GM18499 (cell line): ENCODE data around the gene SLC2A11.
"Not testable (repeated sequence)": the region's sequence is repeated elsewhere in the genome, so short reads cannot be mapped to it uniquely, and the experiment has no call there.

Experiments used
- ATAC-seq: cut with Tn5 transposase; IDR thresholded peaks from one replicate; pipeline ENCODE4 v1.9.1; 2021; ENCODE audit warnings: moderate number of reproducible peaks; ENCODE audit not compliant: insufficient read depth, unreplicated experiment

The SLC2A11 gene

DNA sequence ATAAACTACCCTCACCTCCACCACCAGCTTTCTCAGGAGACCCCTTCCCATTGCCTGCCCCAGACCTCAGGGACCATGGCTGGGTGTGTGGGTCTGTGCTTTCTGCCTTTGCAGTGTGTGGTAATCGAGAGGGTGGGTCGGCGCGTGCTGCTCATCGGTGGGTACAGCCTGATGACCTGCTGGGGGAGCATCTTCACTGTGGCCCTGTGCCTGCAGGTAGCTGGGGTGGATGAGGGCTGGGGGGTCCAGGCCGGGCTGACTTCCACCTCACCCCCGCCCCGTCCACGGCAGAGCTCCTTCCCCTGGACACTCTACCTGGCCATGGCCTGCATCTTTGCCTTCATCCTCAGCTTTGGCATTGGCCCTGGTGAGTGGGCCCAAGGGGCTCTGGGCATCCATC lies 26.0 kb downstream of the SLC2A11 start:
- no peak for ATAC-seq

DNA sequence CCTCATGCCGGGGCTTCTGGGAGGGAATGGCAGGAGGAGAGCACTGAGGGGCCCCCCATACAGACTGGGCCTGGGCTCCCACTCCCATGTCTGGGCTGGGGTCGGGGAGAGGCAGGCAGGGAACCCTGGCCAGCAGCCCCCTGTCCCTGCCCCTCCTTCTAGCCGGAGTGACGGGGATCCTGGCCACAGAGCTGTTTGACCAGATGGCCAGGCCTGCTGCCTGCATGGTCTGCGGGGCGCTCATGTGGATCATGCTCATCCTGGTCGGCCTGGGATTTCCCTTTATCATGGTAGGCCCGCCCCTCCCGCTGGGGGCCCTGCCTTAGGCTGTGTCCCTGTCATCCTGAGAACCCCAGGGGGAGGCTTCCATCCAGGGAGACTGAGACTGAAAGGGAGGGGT lies 26.5 kb downstream of the SLC2A11 start:
- ATAC-seq, result no peak

DNA sequence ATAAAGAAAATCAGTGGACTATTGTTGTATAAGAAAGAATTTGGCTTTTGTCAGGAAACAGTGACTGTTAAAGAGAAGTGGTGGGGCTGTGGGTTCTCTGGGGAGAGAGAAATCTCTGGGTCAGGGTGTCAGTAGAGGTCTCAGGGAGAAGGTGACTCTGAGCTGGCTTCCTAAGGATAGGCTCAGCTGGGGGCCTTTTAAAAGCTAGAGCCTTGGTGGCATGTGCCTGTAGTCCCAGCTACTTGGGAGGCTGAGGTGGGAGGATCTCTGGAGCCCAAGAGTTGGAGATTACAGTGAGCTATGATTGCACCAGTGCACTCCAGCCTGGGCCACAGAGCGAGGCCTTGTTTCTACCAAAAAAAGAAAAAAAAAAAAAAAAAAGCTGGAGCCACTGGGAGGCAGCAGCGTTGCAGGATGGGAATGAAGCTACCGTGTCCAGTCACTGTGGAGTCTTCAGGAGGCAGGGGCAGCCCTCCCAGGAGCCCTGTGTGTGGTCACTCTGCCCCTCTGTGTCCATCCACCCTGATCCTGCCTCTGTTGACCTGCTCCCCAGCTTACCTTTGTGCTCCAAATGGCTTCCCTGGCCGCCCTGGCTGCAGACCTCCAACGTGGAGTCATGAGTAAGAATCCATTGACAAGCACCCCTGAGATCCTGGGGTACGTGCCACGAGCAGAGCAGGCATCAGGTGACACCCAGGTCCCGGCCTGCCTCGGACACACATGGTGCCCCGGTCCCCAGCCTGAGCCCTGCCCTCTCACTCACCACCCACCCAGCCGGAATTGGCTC lies 31.1 kb downstream of the SLC2A11 start:
- ATAC-seq, result no peak

DNA sequence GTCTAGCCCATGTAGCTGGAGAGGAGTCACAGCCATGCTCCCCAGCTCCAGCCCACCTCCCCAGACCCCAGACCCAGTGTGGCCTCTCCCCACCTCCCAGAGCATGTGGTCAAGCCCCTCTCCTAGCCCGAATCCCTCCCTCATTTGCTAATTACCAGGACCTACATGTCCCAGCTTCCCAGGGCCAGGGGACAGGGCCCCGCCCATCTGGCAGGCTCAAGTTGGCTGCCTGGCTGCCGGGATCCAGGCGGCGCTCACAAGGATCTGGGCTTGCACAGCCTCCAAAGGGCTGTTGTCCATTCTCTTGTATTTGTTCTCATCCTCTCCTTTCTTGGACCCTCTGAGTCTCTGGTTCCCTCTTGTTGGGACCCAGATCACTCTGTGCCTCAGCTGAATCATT lies 31.9 kb downstream of the SLC2A11 start:
- no peak for ATAC-seq

DNA sequence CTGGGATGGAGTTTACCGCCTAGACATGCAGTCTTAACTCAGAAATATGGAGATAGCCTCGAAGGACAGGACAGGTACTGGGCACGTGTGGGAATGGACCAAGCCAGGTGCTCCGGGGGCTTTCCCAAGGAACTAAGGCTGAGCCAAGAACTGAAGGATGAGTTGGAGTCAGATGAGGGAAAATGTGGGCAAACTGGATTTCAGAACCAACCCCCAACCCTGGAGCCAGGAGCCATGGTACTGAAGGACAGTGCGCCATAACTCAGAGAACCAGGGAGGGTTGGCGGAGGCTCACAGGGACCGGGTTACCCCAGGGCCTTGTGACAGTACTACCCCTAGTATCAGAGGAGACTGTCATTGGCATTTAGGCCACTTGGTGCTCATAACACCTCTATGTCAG lies 34.1 kb downstream of the SLC2A11 start:
- no peak for ATAC-seq

DNA sequence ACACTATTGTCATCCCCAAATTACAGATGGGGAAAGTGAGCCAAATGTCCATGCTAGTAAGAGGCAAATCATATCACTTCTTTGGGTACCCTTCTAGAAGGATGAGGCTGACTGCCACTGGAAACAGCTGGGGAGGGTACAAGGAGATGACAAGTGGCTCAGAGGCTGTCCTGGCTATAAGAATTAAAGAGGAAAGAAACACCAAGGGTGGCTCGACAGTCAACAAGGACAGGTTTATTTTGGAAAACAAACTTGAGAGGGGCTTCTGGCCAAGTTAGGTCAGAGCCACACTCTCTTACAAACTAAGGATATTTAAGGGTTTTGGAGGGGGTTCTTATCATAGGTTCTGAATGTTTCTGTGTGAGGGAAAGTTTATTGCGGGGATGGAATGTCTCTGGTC lies 34.5 kb downstream of the SLC2A11 start:
- ATAC-seq, result no peak

DNA sequence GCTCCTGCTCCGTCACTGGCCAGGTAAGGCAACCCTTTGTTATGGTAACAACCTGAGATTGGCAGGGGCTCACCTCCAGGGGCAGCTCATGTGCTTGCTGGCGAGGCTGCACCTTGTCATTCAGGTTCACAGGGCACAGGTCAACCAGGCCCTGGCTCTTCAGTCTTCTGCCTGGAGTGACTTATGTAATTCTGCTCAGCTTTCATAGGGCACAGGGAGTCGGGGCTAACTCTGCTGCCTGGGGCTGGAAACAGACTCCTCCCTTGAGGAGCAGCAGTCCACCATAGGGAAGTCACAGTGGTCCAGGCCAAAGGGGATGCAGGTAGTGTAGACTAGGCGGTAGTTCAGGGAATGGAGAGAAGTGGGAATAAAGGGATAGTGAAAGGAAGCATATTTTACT lies 35.0 kb downstream of the SLC2A11 start:
- no peak for ATAC-seq

DNA sequence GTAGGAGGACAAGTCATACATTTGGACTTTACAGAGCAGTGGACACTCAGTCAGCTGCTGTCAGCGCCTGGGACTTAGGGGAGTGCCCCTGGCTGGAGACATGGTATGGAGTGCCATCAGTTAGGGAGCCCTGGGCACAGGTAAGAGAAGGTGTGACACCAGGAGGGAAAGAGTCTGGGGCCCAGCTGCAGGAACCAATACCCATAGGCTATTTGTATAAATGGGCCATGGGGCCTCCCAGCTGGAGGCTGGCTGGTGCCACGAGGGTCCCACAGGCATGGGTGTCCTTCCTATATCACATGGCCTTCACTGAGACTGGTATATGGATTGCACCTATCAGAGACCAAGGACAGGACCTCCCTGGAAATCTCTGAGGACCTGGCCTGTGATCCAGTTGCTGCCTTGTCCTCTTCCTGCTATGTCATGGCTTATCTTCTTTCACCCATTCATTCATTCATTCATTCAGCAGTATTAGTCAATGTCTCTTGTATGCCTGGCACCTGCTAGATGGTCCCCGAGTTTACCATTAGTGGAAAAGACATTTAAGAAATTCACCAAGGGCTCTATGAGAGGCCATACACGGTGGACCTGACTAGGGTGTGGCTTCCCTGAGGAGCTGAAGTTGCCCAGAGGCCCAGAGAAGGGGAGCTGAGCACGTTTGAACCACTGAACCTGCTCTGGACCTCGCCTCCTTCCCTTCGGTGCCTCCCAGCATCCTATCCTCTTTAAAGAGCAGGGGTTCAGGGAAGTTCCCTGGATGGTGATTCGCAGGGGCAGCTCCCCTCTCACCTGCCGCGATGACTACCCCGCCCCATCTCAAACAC lies 35.7 kb downstream of the SLC2A11 start:
- ATAC-seq, result no peak

DNA sequence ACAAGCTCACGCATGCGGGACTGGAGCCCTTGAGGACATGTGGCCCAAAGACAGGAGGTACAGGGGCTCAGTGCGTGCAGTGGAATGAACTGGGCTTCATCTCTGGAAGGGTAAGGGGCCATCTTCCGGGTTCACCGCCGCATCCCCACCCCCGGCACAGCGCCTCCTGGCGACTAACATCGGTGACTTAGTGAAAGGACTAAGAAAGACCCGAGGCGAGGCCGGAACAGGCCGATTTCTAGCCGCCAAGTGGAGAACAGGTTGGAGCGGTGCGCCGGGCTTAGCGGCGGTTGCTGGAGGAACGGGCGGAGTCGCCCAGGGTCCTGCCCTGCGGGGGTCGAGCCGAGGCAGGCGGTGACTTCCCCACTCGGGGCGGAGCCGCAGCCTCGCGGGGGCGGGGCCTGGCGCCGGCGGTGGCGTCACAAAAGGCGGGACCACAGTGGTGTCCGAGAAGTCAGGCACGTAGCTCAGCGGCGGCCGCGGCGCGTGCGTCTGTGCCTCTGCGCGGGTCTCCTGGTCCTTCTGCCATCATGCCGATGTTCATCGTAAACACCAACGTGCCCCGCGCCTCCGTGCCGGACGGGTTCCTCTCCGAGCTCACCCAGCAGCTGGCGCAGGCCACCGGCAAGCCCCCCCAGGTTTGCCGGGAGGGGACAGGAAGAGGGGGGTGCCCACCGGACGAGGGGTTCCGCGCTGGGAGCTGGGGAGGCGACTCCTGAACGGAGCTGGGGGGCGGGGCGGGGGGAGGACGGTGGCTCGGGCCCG lies 36.5 kb downstream of the SLC2A11 start, which contains the start of gene MIF:
Gene MIF, plus strand, starts transcription at position 439 of the 765 bp plus-strand sequence. Its CDS starts 92 bp downstream, at position 531.
- peak; percentile 51 for ATAC-seq

DNA sequence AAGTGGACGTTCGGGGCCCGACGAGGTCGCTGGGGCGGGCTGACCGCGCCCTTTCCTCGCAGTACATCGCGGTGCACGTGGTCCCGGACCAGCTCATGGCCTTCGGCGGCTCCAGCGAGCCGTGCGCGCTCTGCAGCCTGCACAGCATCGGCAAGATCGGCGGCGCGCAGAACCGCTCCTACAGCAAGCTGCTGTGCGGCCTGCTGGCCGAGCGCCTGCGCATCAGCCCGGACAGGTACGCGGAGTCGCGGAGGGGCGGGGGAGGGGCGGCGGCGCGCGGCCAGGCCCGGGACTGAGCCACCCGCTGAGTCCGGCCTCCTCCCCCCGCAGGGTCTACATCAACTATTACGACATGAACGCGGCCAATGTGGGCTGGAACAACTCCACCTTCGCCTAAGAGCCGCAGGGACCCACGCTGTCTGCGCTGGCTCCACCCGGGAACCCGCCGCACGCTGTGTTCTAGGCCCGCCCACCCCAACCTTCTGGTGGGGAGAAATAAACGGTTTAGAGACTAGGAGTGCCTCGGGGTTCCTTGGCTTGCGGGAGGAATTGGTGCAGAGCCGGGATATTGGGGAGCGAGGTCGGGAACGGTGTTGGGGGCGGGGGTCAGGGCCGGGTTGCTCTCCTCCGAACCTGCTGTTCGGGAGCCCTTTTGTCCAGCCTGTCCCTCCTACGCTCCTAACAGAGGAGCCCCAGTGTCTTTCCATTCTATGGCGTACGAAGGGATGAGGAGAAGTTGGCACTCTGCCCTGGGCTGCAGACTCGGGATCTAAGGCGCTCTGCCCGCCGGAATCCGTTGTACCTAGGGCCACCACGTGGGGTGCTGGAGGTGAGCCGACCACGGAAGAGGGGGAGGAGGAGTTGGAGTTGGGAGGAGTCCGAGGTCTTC lies 37.3 kb downstream of the SLC2A11 start:
- ATAC-seq, result peak; percentile 10

DNA sequence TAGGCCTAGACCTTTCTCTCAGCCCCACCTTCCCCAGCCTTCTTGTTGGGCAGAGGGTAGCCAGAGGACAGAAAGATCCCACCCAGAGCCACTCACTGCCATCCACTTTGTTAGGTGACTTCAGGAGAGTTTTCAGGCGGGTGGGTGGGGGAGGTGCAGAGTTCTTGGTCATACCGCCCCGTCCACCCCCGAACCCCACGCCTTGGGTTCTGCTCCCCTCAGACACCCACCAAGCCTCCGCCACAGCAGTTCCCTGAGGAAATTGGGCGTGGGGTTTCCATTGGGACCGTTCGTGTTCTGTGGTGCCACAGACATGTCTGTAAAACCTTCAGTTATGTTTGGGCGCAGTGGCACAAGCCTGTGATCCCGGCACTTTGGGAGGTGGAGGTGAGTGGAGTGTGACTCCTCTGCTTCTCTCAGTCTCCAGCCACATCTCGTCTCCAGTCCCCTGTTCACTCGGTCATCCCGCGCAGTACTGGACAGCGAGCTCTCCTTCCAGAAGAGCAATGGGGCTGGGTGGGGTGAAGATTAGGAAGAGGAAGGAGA lies 38.0 kb downstream of the SLC2A11 start:
- no peak for ATAC-seq

DNA sequence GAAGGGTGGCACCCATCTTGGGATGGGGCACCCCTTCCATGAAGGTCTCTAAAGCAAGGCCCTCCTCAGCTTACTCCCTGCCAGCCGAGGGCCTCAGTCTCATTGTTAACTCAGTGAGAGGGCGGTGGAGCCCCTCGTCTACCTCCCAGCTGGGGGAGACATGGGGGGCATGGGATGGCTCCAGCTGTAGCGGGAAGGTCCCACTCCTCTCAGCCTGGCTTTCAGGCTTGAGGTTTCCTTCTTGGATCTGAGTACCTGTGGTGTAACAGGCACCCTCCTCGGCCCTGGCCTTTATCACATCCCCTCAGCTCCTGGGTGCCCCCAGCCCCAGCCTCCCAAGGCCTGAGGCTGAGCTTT lies 38.5 kb downstream of the SLC2A11 start:
- ATAC-seq, result no peak

DNA sequence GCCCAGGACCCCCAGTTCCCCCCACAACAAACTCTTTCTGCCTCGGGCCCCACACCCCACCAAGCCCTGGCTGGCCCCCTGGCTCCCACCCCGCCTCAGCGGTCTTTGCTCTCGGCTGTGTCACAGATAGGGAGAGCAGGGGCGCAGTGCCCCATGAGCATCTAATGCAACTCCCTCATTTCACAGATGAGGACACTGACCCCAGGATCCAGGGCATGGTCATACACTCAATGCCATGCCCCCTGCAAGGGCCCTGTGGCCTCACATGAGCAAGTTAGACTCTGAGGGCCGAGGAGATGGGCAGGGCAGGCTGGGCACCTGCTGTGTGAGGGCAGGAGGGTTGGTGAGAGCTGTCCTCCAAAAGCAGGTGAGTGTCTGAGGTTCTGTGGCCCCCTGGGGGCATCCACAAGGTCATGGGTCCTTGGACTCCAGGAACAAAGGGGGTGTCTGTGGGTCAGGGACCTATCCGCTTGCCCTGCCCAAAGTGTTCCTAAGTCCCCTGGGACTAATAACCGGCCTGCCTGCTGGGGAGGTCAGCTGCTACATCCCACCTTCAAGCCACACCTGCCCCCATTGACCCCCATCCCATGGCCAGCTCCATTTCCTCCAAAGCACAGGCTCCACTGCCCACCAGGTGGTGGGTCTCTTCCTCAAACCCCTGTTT lies 39.0 kb downstream of the SLC2A11 start:
- no peak for ATAC-seq

DNA sequence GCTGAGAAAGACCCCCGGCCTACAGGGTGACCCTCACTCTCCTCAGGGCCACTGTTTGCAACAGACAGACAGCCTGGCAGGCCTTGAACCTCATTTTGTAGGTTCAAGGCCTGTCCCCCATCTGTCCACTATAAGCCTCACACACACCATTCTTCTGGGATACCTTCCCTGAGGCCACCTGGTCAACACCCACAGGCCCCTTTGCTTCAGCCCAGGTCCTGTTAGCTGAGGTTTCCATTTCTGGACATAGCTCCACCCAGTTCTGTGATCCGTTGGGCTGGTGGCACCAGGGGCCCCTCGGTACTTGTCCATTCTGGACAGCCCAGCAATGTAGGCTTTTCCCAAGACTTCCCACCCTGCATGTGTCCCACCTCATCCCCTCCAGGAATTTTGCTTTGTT lies 39.6 kb downstream of the SLC2A11 start:
- ATAC-seq, result no peak

DNA sequence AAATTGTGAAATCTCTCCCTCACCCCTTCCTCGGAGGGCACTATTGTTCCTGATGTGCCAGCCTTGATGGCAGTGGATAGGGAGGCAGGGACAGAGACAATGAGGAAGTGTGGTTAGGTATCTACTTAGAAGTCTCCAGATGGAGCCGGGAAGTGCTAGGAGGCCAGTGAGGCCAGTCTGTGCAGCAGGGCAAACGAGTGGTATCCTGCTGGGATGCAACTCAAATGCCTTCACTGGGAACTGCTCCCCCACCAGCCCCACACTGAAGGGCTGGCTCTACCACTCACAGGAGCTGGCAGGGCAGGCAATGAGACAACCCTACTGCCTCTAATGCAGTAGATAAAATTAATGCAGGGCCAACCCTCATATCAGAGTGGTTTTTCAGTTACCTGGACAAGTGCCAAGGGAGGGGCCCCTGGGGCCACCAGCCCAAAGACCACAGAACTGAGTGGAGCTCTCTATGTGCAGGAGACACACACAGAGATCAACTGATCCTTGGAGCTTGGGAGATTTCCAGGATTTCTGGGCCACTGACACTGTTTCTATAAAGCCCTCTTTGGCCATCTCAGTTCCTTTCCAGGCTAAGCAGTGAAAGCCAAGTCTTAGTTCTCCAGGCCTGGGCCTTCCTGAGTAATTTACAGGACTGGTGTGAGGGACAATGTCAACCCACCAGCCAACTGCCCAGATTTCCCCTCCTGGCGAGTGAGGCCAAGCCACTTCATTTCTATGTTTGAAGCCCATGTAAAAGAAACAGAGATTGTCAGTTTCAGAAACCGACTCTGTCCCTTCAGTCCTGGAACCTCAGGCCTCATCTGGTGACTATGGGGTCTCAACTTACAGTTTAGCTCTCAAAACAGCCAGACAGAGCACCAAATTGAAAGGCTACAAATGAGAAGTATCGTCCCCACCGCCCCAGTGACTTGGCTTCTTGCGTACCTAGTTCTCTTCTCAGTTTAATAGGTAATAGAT lies 40.6 kb downstream of the SLC2A11 start:
- ATAC-seq, result no peak

DNA sequence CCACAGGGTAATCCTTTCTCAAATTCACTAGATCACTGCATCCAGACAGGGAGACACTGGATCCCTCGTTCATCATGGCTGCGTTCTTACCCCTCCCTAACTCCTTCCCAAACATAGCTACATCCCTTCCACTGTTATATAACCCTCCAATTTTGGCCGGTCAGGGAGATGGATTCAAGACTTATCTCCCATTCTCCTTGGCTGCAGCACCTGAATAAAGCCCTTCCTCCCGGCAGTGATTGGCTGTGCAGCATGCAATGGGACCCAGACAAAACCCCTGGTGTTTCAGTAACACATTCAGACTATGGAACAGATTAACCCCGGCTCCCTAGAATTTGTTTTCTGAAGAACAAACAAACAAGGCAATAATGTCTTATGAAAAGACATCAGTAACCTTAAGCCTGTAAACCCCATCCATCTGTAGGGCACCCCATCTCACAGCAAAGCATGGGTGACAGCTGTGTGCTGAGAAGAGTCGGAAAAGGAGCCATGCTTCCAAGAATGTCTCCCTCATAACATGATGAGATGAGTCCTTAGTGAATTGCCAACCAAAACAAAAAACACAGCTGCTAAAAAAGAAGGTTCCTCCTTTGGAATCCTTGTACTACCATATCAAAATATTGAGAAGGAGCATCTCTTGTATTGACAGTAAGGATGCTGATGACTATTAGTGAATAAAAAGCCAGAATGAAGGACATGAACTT lies 41.5 kb downstream of the SLC2A11 start:
- no peak for ATAC-seq

DNA sequence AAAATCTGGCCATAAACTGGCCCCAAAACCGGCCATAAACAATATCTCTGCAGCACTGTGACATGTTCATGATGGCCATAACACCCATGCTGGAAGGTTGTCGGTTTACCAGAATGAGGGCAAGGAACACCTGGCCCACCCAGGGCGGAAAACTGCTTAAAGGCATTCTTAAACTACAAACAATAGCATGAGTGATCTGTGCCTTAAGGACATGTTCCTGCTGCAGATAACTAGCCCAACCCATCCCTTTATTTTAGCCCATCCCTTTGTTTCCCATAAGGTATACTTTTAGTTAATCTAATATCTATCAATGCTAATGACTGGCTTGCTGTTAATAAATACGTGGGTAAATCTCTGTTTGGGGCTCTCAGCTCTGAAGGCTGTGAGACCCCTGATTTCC lies 42.6 kb downstream of the SLC2A11 start:
- ATAC-seq, result not testable (repeated sequence)
